Measurements from ENCODE around the gene WWOX.

The WWOX gene

DNA sequence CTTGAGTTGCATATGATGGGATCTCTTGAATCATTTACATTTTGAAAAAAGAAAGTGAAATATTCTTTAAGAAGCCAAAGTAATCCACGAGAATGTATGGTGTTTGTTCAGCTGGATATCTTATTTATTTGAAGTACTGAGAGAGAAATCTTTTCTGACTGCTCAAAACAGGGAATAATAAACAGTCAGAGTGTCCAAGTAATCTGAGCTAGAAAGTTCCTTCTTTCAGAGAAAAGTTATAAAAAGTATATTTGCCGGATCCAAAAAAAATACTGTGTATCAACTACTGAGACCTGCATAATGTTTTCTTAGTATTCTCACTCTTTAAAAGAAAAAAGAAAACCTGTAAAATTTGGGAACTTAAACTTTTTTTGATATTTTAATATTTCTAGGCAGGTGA, 350.8 kb downstream of the WWOX start:
- no peak overlapping the region for H3K4me3 ChIP-seq (ENCODE audit: control insufficient read depth, low read depth, low read length)
- DNase-seq (ENCODE audit: low read depth), result no peak
- TF ChIP-seq, protein P1, sequence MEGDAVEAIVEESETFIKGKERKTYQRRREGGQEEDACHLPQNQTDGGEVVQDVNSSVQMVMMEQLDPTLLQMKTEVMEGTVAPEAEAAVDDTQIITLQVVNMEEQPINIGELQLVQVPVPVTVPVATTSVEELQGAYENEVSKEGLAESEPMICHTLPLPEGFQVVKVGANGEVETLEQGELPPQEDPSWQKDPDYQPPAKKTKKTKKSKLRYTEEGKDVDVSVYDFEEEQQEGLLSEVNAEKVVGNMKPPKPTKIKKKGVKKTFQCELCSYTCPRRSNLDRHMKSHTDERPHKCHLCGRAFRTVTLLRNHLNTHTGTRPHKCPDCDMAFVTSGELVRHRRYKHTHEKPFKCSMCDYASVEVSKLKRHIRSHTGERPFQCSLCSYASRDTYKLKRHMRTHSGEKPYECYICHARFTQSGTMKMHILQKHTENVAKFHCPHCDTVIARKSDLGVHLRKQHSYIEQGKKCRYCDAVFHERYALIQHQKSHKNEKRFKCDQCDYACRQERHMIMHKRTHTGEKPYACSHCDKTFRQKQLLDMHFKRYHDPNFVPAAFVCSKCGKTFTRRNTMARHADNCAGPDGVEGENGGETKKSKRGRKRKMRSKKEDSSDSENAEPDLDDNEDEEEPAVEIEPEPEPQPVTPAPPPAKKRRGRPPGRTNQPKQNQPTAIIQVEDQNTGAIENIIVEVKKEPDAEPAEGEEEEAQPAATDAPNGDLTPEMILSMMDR (IDR thresholded peaks at IDR 0.05; ENCODE audit: control insufficient read depth, insufficient read depth, low read depth, low read length, missing control alignments), result no peak

DNA sequence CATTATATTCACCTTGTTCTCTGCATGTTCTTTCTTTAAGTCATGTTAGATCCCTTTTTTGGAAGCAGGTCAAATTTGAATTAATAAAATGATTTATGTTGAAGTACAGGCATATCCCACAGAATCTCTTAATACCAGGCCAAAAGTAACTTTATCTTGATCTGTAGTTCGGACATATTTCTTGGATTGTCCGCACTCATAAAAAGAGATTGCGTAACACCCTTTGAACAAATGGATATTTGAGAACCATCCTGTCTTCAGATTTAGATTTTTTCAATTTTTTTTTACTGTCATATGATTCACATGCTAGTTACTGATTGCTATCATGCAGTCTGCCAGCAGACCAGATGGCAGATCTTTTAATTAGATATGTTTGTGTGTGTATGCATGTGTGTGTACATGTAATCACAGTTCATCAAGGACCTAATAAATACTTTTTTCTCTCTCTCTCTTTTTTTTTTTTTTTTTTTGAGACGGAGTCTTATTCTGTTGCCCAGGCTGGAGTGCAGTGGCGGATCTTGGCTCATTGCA, 352.6 kb downstream of the WWOX start:
- DNase-seq (ENCODE audit: low read depth), result no peak
- TF ChIP-seq, protein P1 (IDR thresholded peaks at IDR 0.05; ENCODE audit: control insufficient read depth, insufficient read depth, low read depth, low read length, missing control alignments), result no peak
- no peak overlapping the region for H3K4me3 ChIP-seq (ENCODE audit: control insufficient read depth, low read depth, low read length)

DNA sequence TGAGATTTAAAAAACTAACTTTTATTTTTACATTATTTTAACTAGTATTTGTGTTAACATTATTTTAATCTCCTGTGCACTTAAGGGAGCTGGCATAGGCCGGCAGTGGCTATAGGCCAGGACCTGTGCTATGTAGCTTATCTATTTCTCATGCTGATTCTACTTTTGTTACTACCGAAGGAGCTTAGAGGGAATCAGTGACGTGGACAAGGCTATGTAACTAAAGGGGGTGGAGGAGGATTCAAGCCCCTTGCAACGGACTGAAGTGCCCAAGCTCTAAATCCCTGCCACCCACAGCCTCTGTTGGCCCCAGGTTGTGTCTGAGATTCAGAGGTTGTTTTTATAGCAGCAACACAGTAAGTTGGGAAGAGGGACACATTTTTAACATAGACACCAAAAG, 356.4 kb downstream of the WWOX start:
- TF ChIP-seq, protein P1 (IDR thresholded peaks at IDR 0.05; ENCODE audit: control insufficient read depth, insufficient read depth, low read depth, low read length, missing control alignments), result no peak
- DNase-seq (ENCODE audit: low read depth), result no peak

DNA sequence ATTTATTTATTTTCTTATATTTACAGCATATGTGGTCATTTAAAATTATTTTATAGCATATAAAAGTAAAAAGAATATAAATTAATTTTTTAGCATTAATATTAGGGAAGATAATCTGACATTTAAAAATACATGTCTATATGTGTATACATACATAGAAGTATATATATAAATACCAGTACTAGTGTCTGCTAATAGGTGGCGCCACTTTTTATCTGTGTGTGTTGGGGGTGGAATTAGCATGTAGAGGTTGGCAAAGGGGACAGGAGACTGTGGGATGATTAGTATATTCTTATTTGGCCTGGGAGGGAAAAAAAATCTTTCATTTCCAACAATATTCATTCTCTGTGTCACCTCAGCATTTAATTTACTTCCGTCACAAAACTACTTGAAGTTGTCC, 359.1 kb downstream of the WWOX start:
- H3K4me3 ChIP-seq (ENCODE audit: control insufficient read depth, low read depth, low read length), result no peak overlapping the region
- TF ChIP-seq, protein P1 (IDR thresholded peaks at IDR 0.05; ENCODE audit: control insufficient read depth, insufficient read depth, low read depth, low read length, missing control alignments), result no peak
- DNase-seq (ENCODE audit: low read depth), result no peak

More for the DNA sequence above, 356.4 kb downstream of the WWOX start:
- no peak overlapping the region for H3K4me3 ChIP-seq (ENCODE audit: control insufficient read depth, low read depth, low read length)

DNA sequence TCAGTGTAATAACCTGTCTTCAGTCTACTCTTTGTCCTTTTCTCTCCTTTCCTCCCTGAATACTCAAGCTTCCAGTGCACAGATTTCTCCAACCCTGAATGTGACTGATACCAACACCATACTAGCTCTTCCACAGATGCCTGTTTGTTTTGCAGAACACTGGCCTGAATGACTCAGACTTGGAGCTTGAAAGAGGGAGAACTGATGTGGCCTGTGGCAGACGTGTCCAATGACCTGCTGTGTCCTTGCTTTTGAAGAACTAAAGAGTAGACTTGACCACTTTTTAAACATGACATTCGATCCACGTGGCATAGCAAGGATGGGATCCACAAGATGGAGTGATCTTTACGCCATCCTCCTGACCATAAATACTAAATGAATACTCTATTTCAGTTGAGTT, 361.0 kb downstream of the WWOX start:
- H3K4me3 ChIP-seq (ENCODE audit: control insufficient read depth, low read depth, low read length), result no peak overlapping the region
- DNase-seq (ENCODE audit: low read depth), result no peak
- TF ChIP-seq, protein P1 (IDR thresholded peaks at IDR 0.05; ENCODE audit: control insufficient read depth, insufficient read depth, low read depth, low read length, missing control alignments), result no peak

DNA sequence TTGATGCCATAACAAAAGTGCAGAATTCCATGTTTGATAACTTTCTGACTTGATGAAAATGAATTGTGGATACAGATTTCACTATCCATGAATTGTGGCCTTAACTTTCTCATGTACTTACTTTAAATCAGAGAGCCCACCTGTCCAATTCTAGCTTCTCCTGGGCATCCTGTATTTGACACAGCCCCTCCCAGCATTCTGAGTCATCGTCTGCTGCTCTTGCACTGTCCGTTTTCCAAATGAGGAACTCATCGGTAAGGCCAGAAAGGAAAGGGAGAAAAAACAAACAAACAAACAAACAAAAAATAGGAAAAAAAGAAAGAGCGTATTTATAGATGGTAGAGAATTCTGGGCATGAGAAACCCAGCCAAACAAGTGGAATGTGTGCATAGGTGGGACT, 361.6 kb downstream of the WWOX start:
- DNase-seq (ENCODE audit: low read depth), result no peak
- TF ChIP-seq, protein P1 (IDR thresholded peaks at IDR 0.05; ENCODE audit: control insufficient read depth, insufficient read depth, low read depth, low read length, missing control alignments), result no peak
- H3K4me3 ChIP-seq (ENCODE audit: control insufficient read depth, low read depth, low read length), result no peak overlapping the region
